Common myeloid progenitor, CD34-positive (primary cell): ENCODE data around the gene AIF1L.

Experiments
- CTCF ChIA-PET: fragments of 350-600 bp; sonication (Branson Sonifier 250); formaldehyde crosslinking; loops from one replicate; lab custom pipeline; 2021; ENCODE audit warnings: antibody characterized with exemption; lab: Charles Lee
- POLR2A ChIA-PET: fragments of 350-600 bp; sonication (Branson Sonifier 250); formaldehyde crosslinking; loops from one replicate; lab custom pipeline; 2021; ENCODE audit warnings: antibody characterized with exemption; lab: Charles Lee
- DNase-seq, 3 donors: peaks; one replicate each; pipeline versions ENCODE4 v3.0.0 to v3.0.0-alpha.2; 2013
- H3K27ac ChIP-seq, 2 experiments: 1 replicate in 1 of 2; 2 replicates in 1 of 2; pipeline ENCODE4 v1.7.0; 2013; ENCODE audit warnings: inconsistent platforms in 2 of 2, low read length in 2 of 2, mild to moderate bottlenecking in 2 of 2, low read depth in 1 of 2, moderate library complexity in 1 of 2; ENCODE audit not compliant: severe bottlenecking in 2 of 2, insufficient read depth in 1 of 2, poor library complexity in 1 of 2
- H3K27me3 ChIP-seq, 5 experiments: replicated peaks in 2 of 5; 1 replicate in 3 of 5; 2 replicates in 2 of 5; pipeline versions ENCODE4 v1.6.1 to v1.7.0; 2013; ENCODE audit warnings: low read length in 4 of 5, mild to moderate bottlenecking in 2 of 5, moderate library complexity in 2 of 5, inconsistent platforms in 1 of 5; ENCODE audit not compliant: insufficient read depth in 5 of 5, control insufficient read depth in 4 of 5
- H3K36me3 ChIP-seq, 4 experiments: 1 replicate in 2 of 4; 2 replicates in 2 of 4; pipeline versions ENCODE4 v1.6.1 to v1.7.0; 2013; ENCODE audit warnings: low read length in 3 of 4, control low read depth in 1 of 4, mild to moderate bottlenecking in 1 of 4; ENCODE audit not compliant: control insufficient read depth in 4 of 4, insufficient read depth in 4 of 4
- H3K4me1 ChIP-seq, 4 experiments: 1 replicate in 3 of 4; 2 replicates in 1 of 4; pipeline versions ENCODE4 v1.6.1 to v1.7.1; 2013; ENCODE audit warnings: low read length in 3 of 4, mild to moderate bottlenecking in 3 of 4, control low read depth in 1 of 4, inconsistent platforms in 1 of 4, moderate library complexity in 1 of 4; ENCODE audit not compliant: control insufficient read depth in 4 of 4, insufficient read depth in 4 of 4; ENCODE audit errors: control extremely low read depth in 1 of 4
- H3K4me3 ChIP-seq, 7 experiments: 1 replicate in 4 of 7; 2 replicates in 3 of 7; pipeline versions ENCODE4 v1.5.1 to v1.7.0; 2013; ENCODE audit warnings: mild to moderate bottlenecking in 7 of 7, low read length in 6 of 7, moderate library complexity in 6 of 7, inconsistent platforms in 2 of 7, low read depth in 2 of 7, control low read depth in 1 of 7; ENCODE audit not compliant: insufficient read depth in 4 of 7, control insufficient read depth in 1 of 7; ENCODE audit errors: extremely low read depth in 1 of 7
- H3K9me3 ChIP-seq, 5 experiments: 1 replicate in 4 of 5; 2 replicates in 1 of 5; pipeline versions ENCODE4 v1.6.1 to v1.7.1; 2013; ENCODE audit warnings: low read length in 4 of 5, mild to moderate bottlenecking in 2 of 5, inconsistent platforms in 1 of 5, low read depth in 1 of 5, moderate library complexity in 1 of 5; ENCODE audit not compliant: control insufficient read depth in 4 of 5, insufficient read depth in 2 of 5; ENCODE audit errors: control extremely low read depth in 1 of 5
- WGBS: methylation state at CpG from one replicate; pipeline ENCODE4 v1.1.5; 2013; ENCODE audit not compliant: insufficient coverage; 5-methylcytosine and 5-hydroxymethylcytosine counted together

The AIF1L gene

GRCh38 chr9:131120620-131121228 lies 24.4 kb downstream of the AIF1L start:
- no peaks in the 10 kb centered on the region for H3K9me3 ChIP-seq
- H3K4me3 ChIP-seq: no peak overlapping the region
- ChIA-PET POLR2A (no interaction called here), CTCF (interaction anchor here (0.8 kb wide), 1 partner anchor 14 kb away, joined by 3 read pairs; no protein-coding TSS in a partner anchor)
- no peaks in the 10 kb centered on the region for H3K27me3 ChIP-seq
- no peak for DNase-seq
- 100% methylated on average over 4 of the region's 7 CpGs for WGBS
- peaks cover 0 to 23% (median 12%) of the 10 kb centered on the region in 4 experiments for H3K4me1 ChIP-seq
- H3K27ac ChIP-seq: no peak overlapping the region
- H3K36me3 ChIP-seq: peaks cover 0 to 2% (median 0%) of the 10 kb centered on the region in 4 experiments

- Histone ChIP-seq H3K27me3 (no peaks in the 10 kb centered on the region), H3K27ac (no peak overlapping the region), H3K36me3 (peaks cover 0 to 2% (median 0%) of the 10 kb centered on the region in 4 experiments), H3K4me3 (no peak overlapping the region), H3K4me1 (peaks cover 4 to 28% (median 16%) of the 10 kb centered on the region in 4 experiments), H3K9me3 (no peaks in the 10 kb centered on the region)
- ChIA-PET CTCF (interaction anchor here (0.8 kb wide), 1 partner anchor 15 kb away, joined by 3 read pairs; no protein-coding TSS in a partner anchor), POLR2A (no interaction called here)
- DNase-seq: no peak
- WGBS: 87% methylated on average over 2 of the region's 2 CpGs
Measured at GRCh38 chr9:131121346-131121745, 25.0 kb downstream of the AIF1L start.

GRCh38 chr9:131122158-131122557 lies 25.8 kb downstream of the AIF1L start:
- ChIA-PET CTCF (no interaction called here), POLR2A (no interaction called here)
- Histone ChIP-seq H3K36me3 (peaks cover 0 to 2% (median 1%) of the 10 kb centered on the region in 4 experiments), H3K27ac (no peak overlapping the region), H3K4me3 (no peak overlapping the region), H3K27me3 (no peaks in the 10 kb centered on the region), H3K4me1 (peaks cover 6 to 27% (median 17%) of the 10 kb centered on the region in 4 experiments), H3K9me3 (no peaks in the 10 kb centered on the region)
- 100% methylated on average over 2 of the region's 2 CpGs for WGBS
- DNase-seq: no peak

GRCh38 chr9:131125038-131125287 lies 28.6 kb downstream of the AIF1L start:
- Histone ChIP-seq H3K27me3 (no peaks in the 10 kb centered on the region), H3K9me3 (no peaks in the 10 kb centered on the region), H3K4me3 (peak overlapping the region; percentile 29 to 99 (median 93)), H3K27ac (peak overlapping the region; percentile 90 to 99), H3K36me3 (peaks cover 7 to 29% (median 21%) of the 10 kb centered on the region in 4 experiments), H3K4me1 (peaks cover 6 to 20% (median 15%) of the 10 kb centered on the region in 4 experiments)
- WGBS: 0% methylated on average over 6 of the region's 7 CpGs
- DNase-seq: no peak
- ChIA-PET CTCF (interaction anchor here (1.1 kb wide), 2 partner anchors 11 to 26 kb away, joined by 3 read pairs; no protein-coding TSS in a partner anchor), POLR2A (interaction anchor here (0.8 to 1.3 kb wide), 3 partner anchors 8 to 40 kb away, joined by 3 read pairs; no protein-coding TSS in a partner anchor)

GRCh38 chr9:131125288-131126058 lies 29.1 kb downstream of the AIF1L start, which contains the start of gene NUP214:
NUP214 (plus strand) TSS chr9:131125586; CDS start chr9:131125705, 119 bp downstream.
- no peaks in the 10 kb centered on the region for H3K27me3 ChIP-seq
- peak; percentile 99 for DNase-seq
- POLR2A ChIA-PET: interaction anchor here (0.6 to 1.3 kb wide), 4 partner anchors 9 to 1877 kb away, joined by 3 read pairs; no protein-coding TSS in a partner anchor
- peak within 1 kb of the TSS; percentile 90 to 99 for H3K27ac ChIP-seq
- H3K4me3 ChIP-seq: peak within 1 kb of the TSS; percentile 61 to 99 (median 93)
- WGBS: under 1% methylated on average over 53 of the region's 61 CpGs
- peaks cover 7 to 32% (median 23%) of the 10 kb centered on the region in 4 experiments for H3K36me3 ChIP-seq
- CTCF ChIA-PET: interaction anchor here (1.1 kb wide), 2 partner anchors 10 to 26 kb away, joined by 3 read pairs; no protein-coding TSS in a partner anchor
- no peaks in the 10 kb centered on the region for H3K9me3 ChIP-seq
- H3K4me1 ChIP-seq: peaks cover 6 to 20% (median 15%) of the 10 kb centered on the region in 4 experiments

- CTCF ChIA-PET: interaction anchor here (0.8 to 1.1 kb wide), 2 partner anchors 10 to 18 kb away, joined by 3 read pairs; no protein-coding TSS in a partner anchor
- H3K27me3 ChIP-seq: no peaks in the 10 kb centered on the region
- DNase-seq: no peak
- H3K9me3 ChIP-seq: no peaks in the 10 kb centered on the region
- H3K4me3 ChIP-seq: peak overlapping the region; percentile 61 to 99 (median 93)
- 0% methylated on average over 11 of the region's 11 CpGs for WGBS
- peak overlapping the region; percentile 90 to 99 for H3K27ac ChIP-seq
- POLR2A ChIA-PET: interaction anchor here (0.6 to 1.3 kb wide), 3 partner anchors 9 to 1877 kb away, joined by 3 read pairs; no protein-coding TSS in a partner anchor
- H3K36me3 ChIP-seq: peaks cover 11 to 36% (median 25%) of the 10 kb centered on the region in 4 experiments
- H3K4me1 ChIP-seq: peaks cover 6 to 20% (median 15%) of the 10 kb centered on the region in 4 experiments
Measured at GRCh38 chr9:131126059-131126426, 29.7 kb downstream of the AIF1L start.
